Erythroblast (primary cell): ENCODE results near the gene ADTRP.

Experiments
- GATA1 ChIP-seq: IDR thresholded peaks from 2 replicates; pipeline ENCODE4 v1.6.1; 2011; ENCODE audit warnings: low read depth, mild to moderate bottlenecking, control low read depth, low read length, moderate library complexity
- POLR2A ChIP-seq: IDR thresholded peaks from 2 replicates; pipeline ENCODE4 v1.6.1; 2011; ENCODE audit warnings: mild to moderate bottlenecking, low read length

DNA sequence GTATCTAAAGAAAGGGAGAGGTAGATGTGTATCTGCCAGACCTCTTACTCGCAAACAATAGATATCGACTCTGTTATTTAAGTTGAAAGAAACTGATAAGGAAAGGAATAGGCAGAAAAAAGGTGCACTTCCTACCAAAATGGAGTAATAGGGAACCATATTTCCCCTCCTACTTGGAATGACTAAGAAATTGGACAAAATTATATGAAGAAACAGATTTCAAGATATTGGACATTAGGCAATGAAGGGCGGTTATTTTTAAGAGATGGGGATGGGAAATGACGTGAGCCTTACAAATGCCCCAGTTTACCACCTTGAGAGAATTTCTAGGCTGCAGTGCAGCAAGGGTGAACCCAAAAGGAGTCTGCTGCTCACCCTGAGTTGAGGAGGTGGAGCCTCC, 108.9 kb downstream of the ADTRP start:
- no peak for TF ChIP-seq POLR2A
- TF ChIP-seq GATA1, result no peak
